Stomach smooth muscle (tissue), 2 donors: Measurements from ENCODE around the gene SLC1A2.

Experiments
- H3K27ac ChIP-seq: one replicate; pipeline ENCODE4 v1.7.0; 2013; ENCODE audit warnings: mild to moderate bottlenecking, low read length, inconsistent platforms
- H3K27me3 ChIP-seq, 2 donors: one replicate each; pipeline ENCODE4 v1.7.0; 2013; ENCODE audit warnings: low read length in 2 of 2; ENCODE audit not compliant: insufficient read depth in 2 of 2, control insufficient read depth in 1 of 2
- H3K36me3 ChIP-seq, 2 donors: one replicate each; pipeline ENCODE4 v1.7.0; 2013; ENCODE audit warnings: low read length in 2 of 2; ENCODE audit not compliant: control insufficient read depth in 2 of 2, insufficient read depth in 2 of 2
- H3K4me1 ChIP-seq: one replicate; pipeline ENCODE4 v1.7.0; 2013; ENCODE audit warnings: low read length; ENCODE audit not compliant: control insufficient read depth, insufficient read depth
- H3K4me3 ChIP-seq, 2 donors: one replicate each; pipeline ENCODE4 v1.7.0; 2013; ENCODE audit warnings: low read length in 2 of 2
- H3K9ac ChIP-seq, 2 donors: one replicate each; pipeline ENCODE4 v1.7.0; 2013; ENCODE audit warnings: low read length in 2 of 2, mild to moderate bottlenecking in 1 of 2
- H3K9me3 ChIP-seq, 2 donors: one replicate each; pipeline ENCODE4 v1.7.0; 2013; ENCODE audit warnings: low read length in 2 of 2; ENCODE audit not compliant: control insufficient read depth in 2 of 2
- donor health status: healthy.
- donor health status: Pancreatic carcinoma.

Gene SLC1A2

DNA sequence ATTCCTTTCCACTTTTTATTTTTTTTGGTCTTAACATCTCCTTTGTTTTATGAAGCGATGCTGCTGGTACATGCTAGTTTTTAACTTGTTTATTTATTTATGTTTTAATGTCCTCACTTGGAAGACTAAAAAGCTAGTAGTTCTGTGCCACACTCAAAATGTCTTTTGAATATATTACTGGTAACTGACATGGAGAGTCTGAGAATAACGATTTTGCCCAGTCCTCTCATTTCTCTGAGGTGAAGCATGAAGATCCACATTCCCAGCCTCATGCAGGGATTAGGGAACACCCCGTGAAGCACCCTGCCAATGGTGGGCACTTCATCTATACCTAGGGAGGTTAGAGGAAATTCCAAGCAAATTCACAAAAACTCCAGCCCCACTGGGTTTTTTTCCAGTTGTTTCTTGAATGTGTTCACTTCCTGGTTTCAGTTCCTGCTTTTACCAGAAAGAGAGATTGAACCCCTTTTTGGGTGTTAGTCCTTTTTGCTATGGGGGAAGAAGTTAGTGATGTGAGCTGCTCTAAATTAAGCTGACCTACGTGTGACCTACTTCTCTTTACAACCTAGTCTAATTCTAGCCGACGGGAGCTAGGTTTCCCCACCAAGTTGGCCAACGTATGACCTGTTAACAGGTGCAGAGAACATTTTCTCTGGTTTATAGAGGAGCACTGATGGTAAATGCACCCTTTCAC is 106.1 kb downstream of the SLC1A2 start:
- Histone ChIP-seq H3K9ac (no peak overlapping the region), H3K27ac (no peak overlapping the region), H3K36me3 (no peaks in the 10 kb centered on the region), H3K9me3 (no peaks in the 10 kb centered on the region), H3K4me3 (no peak overlapping the region), H3K4me1 (no peaks in the 10 kb centered on the region), H3K27me3 (no peaks in the 10 kb centered on the region)

DNA sequence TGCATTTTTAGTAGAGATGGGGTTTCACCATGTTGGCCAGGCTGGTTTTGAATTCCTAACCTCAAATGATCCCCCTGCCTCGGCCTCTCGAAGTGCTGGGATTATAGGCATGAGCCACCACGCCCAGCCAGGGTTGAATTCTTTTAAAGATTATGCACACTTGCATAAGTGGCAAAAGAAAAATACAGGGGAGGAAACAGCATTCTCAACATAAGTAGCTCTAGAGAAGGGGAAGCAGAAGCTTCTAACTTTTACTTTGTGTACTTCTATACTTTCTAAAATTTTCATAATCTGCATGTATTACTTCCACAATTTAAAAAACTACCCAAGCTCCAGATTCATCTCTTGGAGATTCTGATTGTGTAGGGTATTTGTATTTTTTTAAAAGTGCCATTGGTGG is 108.0 kb downstream of the SLC1A2 start:
- H3K9ac ChIP-seq = no peak overlapping the region
- no peak overlapping the region for H3K4me3 ChIP-seq
- no peaks in the 10 kb centered on the region for H3K4me1 ChIP-seq
- H3K27me3 ChIP-seq = no peaks in the 10 kb centered on the region
- H3K9me3 ChIP-seq = no peaks in the 10 kb centered on the region
- no peak overlapping the region for H3K27ac ChIP-seq
- H3K36me3 ChIP-seq = no peaks in the 10 kb centered on the region

- H3K36me3 ChIP-seq = no peaks in the 10 kb centered on the region
These were observed 111.2 kb downstream of the SLC1A2 start for GRCh38 chr11:35308157-35308556.

DNA sequence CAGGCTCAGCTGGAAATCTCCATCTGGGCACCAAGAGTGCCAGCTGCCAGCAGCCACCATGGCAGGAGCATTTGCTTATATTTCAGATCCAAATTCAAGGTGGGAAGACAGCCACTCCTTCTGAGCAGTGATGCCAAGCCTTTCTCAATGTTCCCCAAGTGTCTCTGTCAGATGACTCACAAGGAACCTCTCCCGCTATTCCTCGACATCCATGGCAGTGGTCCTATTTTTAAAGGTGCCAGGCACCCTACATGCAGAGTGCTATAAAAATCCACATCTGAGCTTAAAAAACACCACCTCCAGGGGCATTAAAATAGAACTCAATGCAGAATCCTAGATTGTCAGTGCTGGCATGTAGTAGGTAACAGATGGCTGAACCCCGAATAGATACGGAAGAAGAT is 112.1 kb downstream of the SLC1A2 start:
- Histone ChIP-seq H3K9ac (no peak overlapping the region), H3K27ac (no peak overlapping the region), H3K4me1 (peaks cover 16% of the 10 kb centered on the region), H3K27me3 (no peaks in the 10 kb centered on the region), H3K9me3 (no peaks in the 10 kb centered on the region), H3K4me3 (no peak overlapping the region), H3K36me3 (no peaks in the 10 kb centered on the region)

More at GRCh38 chr11:35308157-35308556, 111.2 kb downstream of the SLC1A2 start:
- Histone ChIP-seq H3K4me3 (no peak overlapping the region), H3K9me3 (no peaks in the 10 kb centered on the region), H3K27me3 (no peaks in the 10 kb centered on the region), H3K9ac (no peak overlapping the region), H3K4me1 (peaks cover 16% of the 10 kb centered on the region), H3K27ac (no peak overlapping the region)

GRCh38 chr11:35305670-35306382 is 113.5 kb downstream of the SLC1A2 start:
- H3K9ac ChIP-seq = no peak overlapping the region
- H3K4me1 ChIP-seq = peaks cover 16% of the 10 kb centered on the region
- no peaks in the 10 kb centered on the region for H3K9me3 ChIP-seq
- H3K36me3 ChIP-seq = no peaks in the 10 kb centered on the region
- no peak overlapping the region for H3K27ac ChIP-seq
- H3K4me3 ChIP-seq = peak overlapping the region in 1 of 2 donors; percentile 8
- H3K27me3 ChIP-seq = no peaks in the 10 kb centered on the region

DNA sequence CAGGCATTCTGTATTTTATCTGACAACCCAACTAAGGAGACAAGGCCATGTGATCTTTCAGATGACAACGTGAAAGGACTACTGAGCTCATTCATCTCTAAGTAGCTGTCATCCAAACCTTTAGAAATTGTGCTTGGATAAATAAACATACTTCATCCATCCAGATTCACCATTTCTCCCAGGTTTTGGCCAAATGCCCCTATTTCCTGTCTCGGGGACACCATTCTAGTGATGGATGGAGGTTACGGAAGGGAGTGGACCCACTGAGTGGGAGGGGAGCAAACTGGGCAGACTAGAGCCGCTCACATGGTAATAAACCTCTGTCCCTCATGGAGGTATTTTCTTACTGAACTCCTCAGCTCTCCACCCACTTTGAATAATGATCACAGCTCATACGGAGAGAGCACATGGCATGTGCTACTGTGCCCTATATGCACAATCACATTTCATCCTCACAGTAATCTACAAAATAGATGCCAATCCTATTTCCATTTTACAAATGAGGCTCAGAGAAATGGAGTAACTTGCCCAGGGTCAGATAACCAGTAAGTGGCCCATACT is 114.4 kb downstream of the SLC1A2 start:
- Histone ChIP-seq H3K4me1 (peaks cover 16% of the 10 kb centered on the region), H3K4me3 (peak overlapping the region in 1 of 2 donors; percentile 22), H3K9me3 (no peaks in the 10 kb centered on the region), H3K36me3 (no peaks in the 10 kb centered on the region), H3K27ac (no peak overlapping the region), H3K9ac (no peak overlapping the region), H3K27me3 (no peaks in the 10 kb centered on the region)

DNA sequence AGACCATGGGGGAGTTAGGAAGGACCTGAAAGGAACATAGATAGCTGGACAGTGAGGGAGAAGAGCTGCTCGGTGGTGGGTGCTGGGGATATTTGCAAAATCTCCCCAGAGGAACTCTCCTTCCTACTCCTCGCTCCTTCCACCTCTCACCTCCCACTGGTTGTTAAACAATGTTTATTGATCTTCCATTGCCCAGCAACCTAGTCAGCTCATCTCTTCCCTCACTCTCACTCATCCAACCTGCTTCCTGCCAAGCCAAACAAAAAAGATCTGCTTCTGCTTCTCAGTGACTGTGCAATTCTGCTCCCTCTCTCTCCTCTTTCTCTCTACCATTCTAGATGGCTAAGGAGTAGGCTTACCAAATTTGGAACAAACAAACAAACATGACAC is 115.0 kb downstream of the SLC1A2 start:
- Histone ChIP-seq H3K36me3 (no peaks in the 10 kb centered on the region), H3K9me3 (no peaks in the 10 kb centered on the region), H3K9ac (no peak overlapping the region), H3K27ac (peak overlapping the region; percentile 53), H3K4me3 (no peak overlapping the region), H3K4me1 (peaks cover 16% of the 10 kb centered on the region), H3K27me3 (no peaks in the 10 kb centered on the region)

DNA sequence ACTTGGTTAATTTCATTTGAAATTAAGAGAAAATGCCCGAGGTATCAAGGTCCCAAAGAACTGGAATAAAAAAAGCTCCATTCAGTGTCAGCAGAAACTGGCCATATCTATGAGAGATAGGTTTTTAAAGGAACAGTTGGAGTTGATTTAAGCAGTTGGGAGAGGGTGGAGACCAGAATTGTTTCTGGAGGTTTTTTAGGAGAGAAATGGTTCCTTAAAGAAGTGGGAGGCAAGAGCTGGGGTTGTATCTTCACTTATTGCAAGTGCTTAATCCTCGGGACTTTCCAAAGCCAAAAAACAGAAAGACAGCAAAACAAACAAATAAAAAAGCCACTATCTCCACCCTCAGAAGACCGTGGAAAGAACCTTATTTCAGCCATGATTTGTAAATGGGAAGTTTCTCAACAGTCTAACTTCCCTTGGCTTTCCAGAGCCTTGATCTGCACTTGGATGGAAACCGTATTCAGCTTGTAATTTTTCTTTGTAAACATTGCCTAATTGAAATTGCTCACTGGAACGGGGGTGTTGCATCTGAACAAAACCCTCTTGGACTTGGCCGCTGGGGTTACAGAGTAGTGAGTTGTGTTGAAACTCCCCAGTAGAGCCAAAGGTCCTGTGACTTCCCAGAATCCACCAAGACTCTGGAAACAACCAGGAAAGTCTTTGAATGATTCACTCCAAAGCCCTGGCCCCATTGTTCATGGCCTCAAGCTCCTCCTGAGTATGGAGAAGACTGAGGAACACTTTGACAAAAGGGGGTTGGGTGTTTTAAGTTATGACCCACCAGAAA is 115.6 kb downstream of the SLC1A2 start:
- Histone ChIP-seq H3K4me1 (peaks cover 16% of the 10 kb centered on the region), H3K9ac (no peak overlapping the region), H3K9me3 (no peaks in the 10 kb centered on the region), H3K4me3 (no peak overlapping the region), H3K27ac (peak overlapping the region; percentile 53), H3K36me3 (no peaks in the 10 kb centered on the region), H3K27me3 (no peaks in the 10 kb centered on the region)

DNA sequence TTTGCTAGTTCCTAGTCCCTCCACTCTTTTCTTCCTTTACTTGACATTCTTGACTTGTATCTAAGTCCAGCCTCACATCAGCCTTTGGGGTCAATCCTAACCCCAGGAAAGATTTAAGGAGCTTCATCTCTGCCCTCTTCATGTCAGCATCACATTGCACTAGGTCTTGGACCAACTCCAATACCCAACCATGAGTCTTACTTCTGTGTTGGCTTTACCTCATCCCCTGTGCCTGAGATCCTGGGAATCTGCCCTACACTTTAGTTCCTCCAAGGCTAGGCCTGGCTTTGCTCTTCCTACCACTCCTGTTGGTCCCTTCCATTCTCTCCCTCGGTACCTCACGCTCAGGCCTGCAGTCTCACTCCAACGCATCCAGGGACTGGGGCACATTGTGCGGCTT is 117.0 kb downstream of the SLC1A2 start:
- H3K9ac ChIP-seq = no peak overlapping the region
- H3K4me1 ChIP-seq = peaks cover 16% of the 10 kb centered on the region
- no peaks in the 10 kb centered on the region for H3K36me3 ChIP-seq
- H3K4me3 ChIP-seq = no peak overlapping the region
- no peaks in the 10 kb centered on the region for H3K9me3 ChIP-seq
- H3K27me3 ChIP-seq = no peaks in the 10 kb centered on the region
- no peak overlapping the region for H3K27ac ChIP-seq

- Histone ChIP-seq H3K4me1 (no peaks in the 10 kb centered on the region), H3K27me3 (no peaks in the 10 kb centered on the region), H3K4me3 (no peak overlapping the region), H3K9ac (no peak overlapping the region), H3K27ac (no peak overlapping the region), H3K36me3 (no peaks in the 10 kb centered on the region), H3K9me3 (no peaks in the 10 kb centered on the region)
These were observed 121.0 kb downstream of the SLC1A2 start for GRCh38 chr11:35298369-35298768.
